Activated CD8-positive, alpha-beta memory T cell treated with anti-CD3 and anti-CD28 coated beads for 1 hour (primary cell): ENCODE results near the gene ELF1.
A peak's percentile ranks its signal among the peaks of the same experiment; 100 is the strongest.

ENCODE experiments used
- DNase-seq, 2 donors: peaks; one replicate each; pipeline ENCODE4 v3.0.0-alpha.2; 2020; ENCODE audit warnings: low read depth in 1 of 2; ENCODE audit errors: extremely low read depth in 1 of 2

The ELF1 gene

GRCh38 chr13:41019011-41019487 lies at the start of gene ELF1:
TSS of gene ELF1 (minus strand) at chr13:41019316. CDS start at chr13:40982054, 37,262 bp downstream.
- DNase-seq = peak; percentile 23 to 24

- DNase-seq = no peak
Observed at GRCh38 chr13:41065078-41065477, 46.0 kb upstream of the ELF1 start.

- DNase-seq = no peak
Observed at GRCh38 chr13:41064493-41064892, 45.4 kb upstream of the ELF1 start.

GRCh38 chr13:41061914-41062837 lies 43.1 kb upstream of the ELF1 start:
- no peak for DNase-seq

GRCh38 chr13:41061075-41061913 lies 42.2 kb upstream of the ELF1 start, which contains the start of gene WBP4:
TSS of gene WBP4 (plus strand) at chr13:41061509. CDS start at chr13:41061674, 165 bp downstream.
- peak; percentile 72 to 73 for DNase-seq

- DNase-seq = peak; percentile 63 to 78
Observed at GRCh38 chr13:41060724-41061074, 41.6 kb upstream of the ELF1 start.

GRCh38 chr13:41060082-41060723 lies 41.1 kb upstream of the ELF1 start:
- DNase-seq = peak; percentile 30 to 48

- DNase-seq = no peak
Observed at GRCh38 chr13:41059456-41060081, 40.5 kb upstream of the ELF1 start.

GRCh38 chr13:41058295-41059070 lies 39.4 kb upstream of the ELF1 start:
- no peak for DNase-seq

GRCh38 chr13:41056826-41057711 lies 38.0 kb upstream of the ELF1 start:
- no peak for DNase-seq

- DNase-seq = no peak
Observed at GRCh38 chr13:41056194-41056593, 37.1 kb upstream of the ELF1 start.

- DNase-seq = no peak
Observed at GRCh38 chr13:41054919-41055619, 36.0 kb upstream of the ELF1 start.

- no peak for DNase-seq
Observed at GRCh38 chr13:41054212-41054877, 35.2 kb upstream of the ELF1 start.

- no peak for DNase-seq
Observed at GRCh38 chr13:41053384-41053826, 34.3 kb upstream of the ELF1 start.

- no peak for DNase-seq
Observed at GRCh38 chr13:41052441-41052840, 33.3 kb upstream of the ELF1 start.

GRCh38 chr13:41049480-41050440 lies 30.6 kb upstream of the ELF1 start:
- DNase-seq = no peak
